SK-N-SH (cell line): ENCODE measurements around the gene DDX24. TPM values are rescaled to one million over a fixed set of nuclear protein-coding genes. Genes with fewer than 3 reads are reported as not detected.

ENCODE experiments used
- CTCF ChIA-PET: fragments of 300-600, 350-600 bp; formaldehyde crosslinking; extraction: SDS; loops from one replicate; lab custom pipeline; 2021; lab: Yijun Ruan, JAX
- POLR2A ChIA-PET: fragments of 350-600 bp; sonication (Branson Sonifier 250); formaldehyde crosslinking; extraction: SDS; loops from one replicate; lab custom pipeline; 2020; ENCODE audit warnings: antibody characterized with exemption, inconsistent platforms; lab: Yijun Ruan, JAX
- DNase-seq: peaks from one replicate; pipeline ENCODE4 v3.0.0; 2012
- H2AFZ ChIP-seq: fragments of 200-600 bp; sonication (generic); 2 replicates; pipeline ENCODE4 v1.8.1; 2016; ENCODE audit warnings: antibody characterized with exemption, mild to moderate bottlenecking, low read depth
- H3F3A ChIP-seq: fragments of 200-600 bp; sonication (generic); replicated peaks from 2 replicates; pipeline ENCODE3; 2016; ENCODE audit warnings: antibody characterized with exemption, mild to moderate bottlenecking; ENCODE audit not compliant: insufficient read depth
- H3K27ac ChIP-seq, 2 experiments: fragments of 200-500 bp in 1 of 2; fragments of 200-600 bp in 1 of 2; sonication (Bioruptor generic) in 1 of 2; sonication (generic), shearing (Covaris generic) in 1 of 2; 2 replicates each; pipeline versions ENCODE4 v1.5.1 to v1.6.1; 2014 to 2016; ENCODE audit warnings: low read depth in 2 of 2, inconsistent platforms in 1 of 2, low read length in 1 of 2, mild to moderate bottlenecking in 1 of 2, mixed read lengths in 1 of 2
- H3K27me3 ChIP-seq: fragments of 200-600 bp; sonication (generic), shearing (Covaris generic); 2 replicates; pipeline ENCODE4 v1.6.1; 2016; ENCODE audit warnings: mixed run types; ENCODE audit not compliant: insufficient read depth
- H3K36me3 ChIP-seq, 2 experiments: fragments of 200-500 bp in 1 of 2; fragments of 200-600 bp in 1 of 2; sonication (Bioruptor generic) in 1 of 2; sonication (generic) in 1 of 2; replicated peaks in 1 of 2; 2 replicates each; pipeline versions ENCODE3 to v1.5.1; 2014 to 2016; ENCODE audit warnings: low read length in 1 of 2, mild to moderate bottlenecking in 1 of 2; ENCODE audit not compliant: insufficient read depth in 2 of 2, control insufficient read depth in 1 of 2
- H3K4me1 ChIP-seq, 2 experiments: fragments of 200-500 bp in 1 of 2; fragments of 200-600 bp in 1 of 2; sonication (Bioruptor generic) in 1 of 2; sonication (generic), shearing (Covaris generic) in 1 of 2; 2 replicates each; pipeline versions ENCODE4 v1.5.1 to v1.6.1; 2014 to 2016; ENCODE audit warnings: low read depth in 1 of 2, low read length in 1 of 2, mixed run types in 1 of 2; ENCODE audit not compliant: insufficient read depth in 2 of 2, control insufficient read depth in 1 of 2
- H3K4me2 ChIP-seq: fragments of 200-600 bp; sonication (generic), shearing (Covaris generic); 2 replicates; pipeline ENCODE4 v1.6.1; 2017; ENCODE audit warnings: mixed run types
- H3K4me3 ChIP-seq, 2 experiments: fragments of 200-500 bp in 1 of 2; fragments of 200-600 bp in 1 of 2; sonication (Bioruptor generic) in 1 of 2; sonication (generic), shearing (Covaris generic) in 1 of 2; 2 replicates each; pipeline versions ENCODE4 v1.5.1 to v1.8.1; 2014 to 2016; ENCODE audit warnings: low read depth in 2 of 2, inconsistent platforms in 1 of 2, low read length in 1 of 2, mild to moderate bottlenecking in 1 of 2, mixed read lengths in 1 of 2, moderate library complexity in 1 of 2
- H3K79me2 ChIP-seq: fragments of 200-600 bp; sonication (generic); 2 replicates; pipeline ENCODE4 v1.8.1; 2017; ENCODE audit warnings: mild to moderate bottlenecking; ENCODE audit not compliant: insufficient read depth
- H3K9ac ChIP-seq: fragments of 200-600 bp; sonication (generic); 2 replicates; pipeline ENCODE4 v1.6.1; 2017; ENCODE audit warnings: mixed run types
- H3K9me2 ChIP-seq: fragments of 200-600 bp; sonication (generic); 2 replicates; pipeline ENCODE4 v1.6.1; 2017; ENCODE audit warnings: mixed run types
- H3K9me3 ChIP-seq: fragments of 200-600 bp; sonication (generic); 2 replicates; pipeline ENCODE4 v1.6.1; 2017; ENCODE audit warnings: mixed run types, mild to moderate bottlenecking, moderate library complexity
- H4K20me1 ChIP-seq: fragments of 200-600 bp; sonication (generic); 2 replicates; pipeline ENCODE4 v1.6.1; 2017; ENCODE audit warnings: mild to moderate bottlenecking, mixed run types; ENCODE audit not compliant: insufficient read depth
- PBX3 ChIP-seq: IDR thresholded peaks from 2 replicates; pipeline ENCODE4; 2012
- SMC3 ChIP-seq: IDR thresholded peaks from 2 replicates; pipeline ENCODE4 v1.6.1; 2012; ENCODE audit warnings: low read depth, low read length, improper control_type of control experiment
- TAF1 ChIP-seq: IDR thresholded peaks from 2 replicates; pipeline ENCODE4 v1.6.1; 2012; ENCODE audit warnings: low read depth, mild to moderate bottlenecking, low read length, moderate library complexity, borderline replicate concordance
- TEAD4 ChIP-seq: IDR thresholded peaks from 2 replicates; pipeline ENCODE4 v1.4.0; 2012; ENCODE audit warnings: mild to moderate bottlenecking, borderline replicate concordance; ENCODE audit not compliant: insufficient read depth
- YY1 ChIP-seq: IDR thresholded peaks from 2 replicates; pipeline ENCODE4 v1.4.0; 2012; ENCODE audit warnings: low read depth, mild to moderate bottlenecking
- ZBTB33 ChIP-seq: IDR thresholded peaks from 2 replicates; pipeline ENCODE4 v1.4.0; 2012; ENCODE audit warnings: low read depth, borderline replicate concordance
- WGBS: methylation state at CpG from one replicate; pipeline ENCODE4 v1.1.6; 2017; ENCODE audit warnings: low lambda C conversion rate; 5-methylcytosine and 5-hydroxymethylcytosine counted together
- polyA plus RNA-seq, 3 experiments: library from polyadenylated mRNA; depleted of rRNA; stranded (reverse); fragments of >200 nt; gene quantifications; 2 replicates each; pipeline ENCODE4 v1.2.3, GENCODE V29; 2012
- TF ChIP-seq, protein P1 (sequence below): IDR thresholded peaks from 2 replicates; pipeline ENCODE4 v1.4.0; 2012; ENCODE audit warnings: low read depth
- TF ChIP-seq, protein P2 (sequence below): fragments of 200-600 bp; sonication (generic); IDR thresholded peaks from 2 replicates; pipeline ENCODE4 v1.6.1; 2017; ENCODE audit warnings: antibody characterized with exemption, mild to moderate bottlenecking, moderate library complexity

Gene DDX24
- polyA plus RNA-seq, 1 of the 3 experiments (the other 2 are of a cell fraction), result 108 TPM

GRCh38 chr14:94001501-94002396, 79.3 kb downstream of the DDX24 start (continued):
- no peak for TF ChIP-seq PBX3
- TF ChIP-seq TAF1, result no peak
- TF ChIP-seq, protein P1, sequence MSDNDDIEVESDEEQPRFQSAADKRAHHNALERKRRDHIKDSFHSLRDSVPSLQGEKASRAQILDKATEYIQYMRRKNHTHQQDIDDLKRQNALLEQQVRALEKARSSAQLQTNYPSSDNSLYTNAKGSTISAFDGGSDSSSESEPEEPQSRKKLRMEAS, result peak; percentile 42; the same call in 1 of the 2 replicates

- H3K27ac ChIP-seq, result no peak overlapping the region
- WGBS, result 73% methylated on average over 3 of the region's 13 CpGs
- POLR2A ChIA-PET, result interaction anchor here (1.1 kb wide), 1 partner anchor 61 kb away, joined by 4 read pairs; no protein-coding TSS in a partner anchor
- H3K36me3 ChIP-seq, result no peaks in the 10 kb centered on the region
- H4K20me1 ChIP-seq, result no peaks in the 10 kb centered on the region
- no peaks in the 10 kb centered on the region for H3F3A ChIP-seq
- no peak for DNase-seq
- TF ChIP-seq, protein P2, sequence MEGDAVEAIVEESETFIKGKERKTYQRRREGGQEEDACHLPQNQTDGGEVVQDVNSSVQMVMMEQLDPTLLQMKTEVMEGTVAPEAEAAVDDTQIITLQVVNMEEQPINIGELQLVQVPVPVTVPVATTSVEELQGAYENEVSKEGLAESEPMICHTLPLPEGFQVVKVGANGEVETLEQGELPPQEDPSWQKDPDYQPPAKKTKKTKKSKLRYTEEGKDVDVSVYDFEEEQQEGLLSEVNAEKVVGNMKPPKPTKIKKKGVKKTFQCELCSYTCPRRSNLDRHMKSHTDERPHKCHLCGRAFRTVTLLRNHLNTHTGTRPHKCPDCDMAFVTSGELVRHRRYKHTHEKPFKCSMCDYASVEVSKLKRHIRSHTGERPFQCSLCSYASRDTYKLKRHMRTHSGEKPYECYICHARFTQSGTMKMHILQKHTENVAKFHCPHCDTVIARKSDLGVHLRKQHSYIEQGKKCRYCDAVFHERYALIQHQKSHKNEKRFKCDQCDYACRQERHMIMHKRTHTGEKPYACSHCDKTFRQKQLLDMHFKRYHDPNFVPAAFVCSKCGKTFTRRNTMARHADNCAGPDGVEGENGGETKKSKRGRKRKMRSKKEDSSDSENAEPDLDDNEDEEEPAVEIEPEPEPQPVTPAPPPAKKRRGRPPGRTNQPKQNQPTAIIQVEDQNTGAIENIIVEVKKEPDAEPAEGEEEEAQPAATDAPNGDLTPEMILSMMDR, result no peak
- TF ChIP-seq SMC3 (no peak), TEAD4 (no peak)
- TF ChIP-seq, all 33 proteins: peak for 0
- H3K4me3 ChIP-seq, result no peak overlapping the region
- H3K9ac ChIP-seq, result no peak overlapping the region
- H3K9me3 ChIP-seq, result no peaks in the 10 kb centered on the region
- no peaks in the 10 kb centered on the region for H3K79me2 ChIP-seq
- H3K27me3 ChIP-seq, result no peaks in the 10 kb centered on the region
- CTCF ChIA-PET, result interaction anchor here (0.6 to 11.9 kb wide), 26 partner anchors 9 to 360 kb away, joined by 3 to 219 read pairs (median 4); partner anchors contain the start of gene OTUB2
- H3K9me2 ChIP-seq, result no peaks in the 10 kb centered on the region
- no peak overlapping the region for H2AFZ ChIP-seq
- H3K4me1 ChIP-seq, result peaks cover 0 to 5% of the 10 kb centered on the region in 2 experiments; a peak in 1 of 4 replicates
- no peak overlapping the region for H3K4me2 ChIP-seq
Measured at GRCh38 chr14:94001016-94001415, 80.0 kb downstream of the DDX24 start.

DNA sequence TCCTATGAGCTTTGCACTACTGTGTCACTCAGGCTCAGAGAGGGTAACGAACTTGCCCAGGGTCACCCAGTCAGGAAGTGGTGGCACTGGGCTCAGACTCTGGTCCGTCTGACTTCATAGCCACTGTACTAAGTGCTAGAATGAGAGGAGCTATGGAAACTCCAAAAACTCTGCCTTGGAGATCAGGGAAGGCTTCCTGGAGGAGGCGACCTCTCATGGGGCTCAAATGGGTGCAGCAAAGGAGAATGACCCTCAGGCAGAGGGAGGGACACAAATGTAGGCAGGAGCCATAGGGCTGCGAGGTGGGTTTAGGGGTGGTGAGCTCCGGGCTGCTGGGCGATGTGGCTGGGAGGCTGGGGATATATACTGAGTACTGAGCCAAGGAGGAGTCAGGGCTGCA, 80.7 kb downstream of the DDX24 start:
- Histone ChIP-seq H2AFZ (no peak overlapping the region), H3K79me2 (no peaks in the 10 kb centered on the region), H3F3A (peaks cover 2% of the 10 kb centered on the region), H3K4me3 (no peak overlapping the region), H3K9ac (no peak overlapping the region), H3K4me2 (no peak overlapping the region), H3K27ac (no peak overlapping the region), H3K27me3 (no peaks in the 10 kb centered on the region), H3K9me2 (no peaks in the 10 kb centered on the region), H3K36me3 (no peaks in the 10 kb centered on the region), H3K4me1 (peaks cover 4 to 5% of the 10 kb centered on the region in 2 experiments; a peak in 3 of 4 replicates), H3K9me3 (no peaks in the 10 kb centered on the region), H4K20me1 (no peaks in the 10 kb centered on the region)
- POLR2A ChIA-PET, result no interaction called here
- TF ChIP-seq ZBTB33, result no peak
- TF ChIP-seq TAF1, result no peak
- no peak for TF ChIP-seq YY1
- CTCF ChIA-PET, result interaction anchor here (1.2 to 11.9 kb wide), 10 partner anchors 8 to 345 kb away, joined by 4 to 219 read pairs (median 6); no protein-coding TSS in a partner anchor
- no peak for DNase-seq
- WGBS, result 70% methylated on average over 5 of the region's 6 CpGs
